ENCODE data around the gene RPS15. TPM values are rescaled to one million over a fixed set of nuclear protein-coding genes. Genes with fewer than 3 reads are reported as not detected.

RPS15 gene
- polyA plus RNA-seq, 1 donor: 1,159 TPM

DNA sequence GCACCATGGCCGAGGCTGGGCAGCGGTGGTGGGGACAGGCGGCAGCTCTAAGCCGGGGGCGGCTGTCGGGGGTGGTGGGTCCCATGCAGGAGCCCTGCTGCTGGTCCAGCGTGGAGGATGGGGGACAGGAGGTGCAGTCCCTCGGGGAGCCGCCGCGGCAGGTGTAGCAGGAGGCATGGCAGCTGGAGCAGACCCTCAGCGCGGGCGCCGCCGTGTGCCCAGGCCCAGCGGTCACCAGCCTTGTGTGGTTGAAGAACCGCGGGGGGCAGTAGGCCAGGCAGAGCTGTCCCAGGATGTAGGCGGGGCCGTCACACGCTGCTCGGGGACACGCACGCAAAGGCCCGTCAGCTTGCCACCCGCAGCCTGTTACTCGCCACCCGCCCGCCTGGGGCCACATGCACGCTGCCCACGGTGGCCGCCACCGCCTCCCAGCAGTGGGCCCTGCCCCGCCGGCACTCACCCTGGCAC, 43.7 kb downstream of the RPS15 start:
- no peak for DNase-seq (ENCODE audit: low read depth)

DNA sequence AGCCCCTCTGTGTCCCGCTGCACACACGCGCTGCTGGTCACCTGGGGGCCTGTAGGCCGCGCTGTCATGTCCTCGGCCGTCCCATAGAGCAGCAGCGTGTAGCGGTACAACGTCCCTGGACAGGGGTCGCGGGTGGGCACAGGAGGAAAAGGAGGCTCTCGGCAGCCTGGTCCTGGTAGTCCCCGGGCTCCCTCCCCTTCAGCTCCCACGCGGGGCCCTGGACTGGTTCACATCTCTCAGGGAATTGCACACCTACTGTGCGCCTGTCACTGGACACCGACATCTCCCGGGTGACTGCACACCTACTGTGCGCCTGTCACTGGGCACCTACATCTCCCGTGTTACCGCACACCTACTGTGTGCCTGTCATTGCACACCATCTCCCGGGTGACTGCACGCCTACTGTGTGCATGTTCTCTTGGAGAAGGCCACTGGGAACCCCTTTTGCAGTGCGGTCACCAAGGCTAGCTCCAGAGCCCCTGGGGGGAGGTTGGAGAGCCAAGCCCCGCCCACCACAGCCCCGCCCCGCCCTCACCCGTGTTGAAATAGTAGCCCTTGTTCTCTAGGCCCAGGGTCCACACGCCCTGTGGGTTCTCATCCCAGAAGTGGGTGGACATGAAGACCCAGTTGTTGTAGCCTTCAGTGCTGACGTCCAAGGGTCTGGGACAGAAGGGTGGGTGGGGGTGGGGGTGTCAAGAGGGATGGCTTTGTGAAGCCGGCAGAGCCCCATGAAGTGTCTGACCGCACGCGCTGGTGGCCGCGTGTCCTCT, 44.4 kb downstream of the RPS15 start:
- DNase-seq (ENCODE audit: low read depth): no peak

DNA sequence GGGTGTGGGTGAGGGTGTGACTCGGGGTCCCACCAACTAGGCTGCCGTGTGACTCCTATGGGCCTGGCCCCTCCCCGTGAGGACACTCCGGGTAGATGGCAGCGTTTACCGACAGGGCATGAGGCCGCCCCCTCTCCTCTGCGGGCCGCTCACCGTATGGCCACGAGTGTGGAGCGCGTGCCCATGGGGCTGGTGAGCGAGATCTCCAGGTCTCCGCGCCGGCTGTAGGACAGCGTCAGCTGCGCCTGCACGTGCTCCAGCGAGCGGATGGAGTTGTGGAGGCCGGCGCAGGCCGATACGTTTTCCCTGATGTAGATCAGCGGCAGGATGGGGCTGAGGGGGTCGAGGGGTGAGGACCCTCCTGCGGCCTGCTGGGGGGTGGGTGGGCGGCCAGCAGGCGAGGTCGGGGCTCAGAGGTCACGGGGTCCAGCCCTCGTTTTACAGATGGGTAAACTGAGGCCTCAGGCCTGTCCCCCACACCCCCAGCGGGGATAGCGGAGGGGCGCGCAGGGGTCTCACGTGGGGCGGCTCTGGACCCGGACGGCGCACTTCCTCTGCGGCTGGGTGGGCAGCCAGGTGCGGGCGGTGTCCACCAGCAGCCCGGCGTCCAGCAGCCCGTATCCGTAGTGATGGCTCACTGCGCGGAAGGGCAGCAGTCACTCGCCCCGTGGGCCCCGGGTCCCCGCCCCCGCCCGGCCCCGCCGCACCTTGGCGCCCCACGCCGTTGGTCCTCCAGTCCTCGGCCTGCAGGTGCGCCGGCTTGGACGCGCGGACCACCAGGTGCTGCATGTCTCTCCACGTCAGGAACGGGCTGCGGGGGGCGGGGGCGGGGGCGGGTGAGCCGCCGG, 45.2 kb downstream of the RPS15 start:
- DNase-seq (ENCODE audit: low read depth): no peak

DNA sequence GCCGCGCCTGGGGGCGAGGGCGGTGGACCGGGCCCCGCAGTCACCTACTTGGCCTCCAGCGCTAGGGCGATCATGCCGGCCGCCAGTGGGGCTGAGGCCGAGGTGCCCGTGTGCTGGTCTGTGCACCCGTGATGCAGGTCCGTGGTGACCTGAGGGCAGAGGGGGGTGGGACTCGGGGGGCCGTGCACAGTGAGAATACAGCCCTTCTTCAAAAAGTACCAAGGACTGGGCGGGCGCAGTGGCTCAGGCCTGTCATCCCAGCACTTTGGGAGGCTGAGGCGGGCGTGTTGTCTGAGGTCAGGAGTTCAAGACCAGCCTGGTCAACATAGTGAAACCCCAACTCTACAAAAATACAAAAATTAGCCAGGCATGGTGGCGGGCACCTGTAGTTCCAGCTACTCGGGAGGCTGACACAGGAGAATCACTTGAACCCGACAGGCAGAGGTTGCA, 45.8 kb downstream of the RPS15 start:
- DNase-seq (ENCODE audit: low read depth): no peak

DNA sequence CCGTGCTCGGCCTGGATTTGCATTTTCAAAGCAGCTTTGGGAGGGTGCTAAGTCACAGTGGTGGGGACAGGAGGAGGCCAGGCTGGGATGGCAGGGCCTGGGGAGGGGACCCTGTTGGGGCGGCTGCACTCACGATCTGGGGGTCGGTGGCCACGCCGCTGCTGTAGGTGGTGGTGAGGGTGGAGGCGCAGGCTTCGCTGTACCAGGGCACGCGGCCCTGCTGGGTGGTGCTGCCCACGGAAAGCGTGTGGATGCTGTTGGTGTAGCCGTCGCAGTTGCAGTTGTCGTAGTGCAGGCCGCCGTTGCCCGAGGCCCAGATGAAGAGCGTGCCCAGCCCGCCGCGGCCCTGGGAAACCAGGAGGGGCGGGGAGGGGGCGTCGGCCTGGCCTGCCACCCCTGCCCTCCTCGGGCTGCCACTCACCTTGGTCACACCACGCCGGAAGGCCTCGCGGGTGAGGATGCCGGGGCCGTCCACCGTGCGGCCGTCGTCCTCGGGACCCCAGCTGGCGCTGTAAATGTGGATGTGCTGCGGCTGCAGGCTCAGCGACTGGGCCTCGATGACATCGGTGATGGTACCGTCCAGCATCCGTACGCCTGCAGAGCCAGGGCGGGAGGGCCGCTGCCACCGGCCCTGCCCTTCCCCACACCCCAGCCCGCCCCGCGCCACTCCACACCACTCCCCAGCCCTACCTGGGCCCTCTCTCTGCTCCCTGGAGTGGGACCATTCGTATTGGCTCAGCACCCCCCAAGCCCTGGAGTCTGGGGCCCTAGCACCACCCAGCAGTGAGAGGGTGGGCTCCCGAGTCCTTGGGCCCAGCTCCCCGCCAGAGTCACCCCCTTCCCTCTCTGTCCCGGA, 48.8 kb downstream of the RPS15 start:
- DNase-seq (ENCODE audit: low read depth): no peak

DNA sequence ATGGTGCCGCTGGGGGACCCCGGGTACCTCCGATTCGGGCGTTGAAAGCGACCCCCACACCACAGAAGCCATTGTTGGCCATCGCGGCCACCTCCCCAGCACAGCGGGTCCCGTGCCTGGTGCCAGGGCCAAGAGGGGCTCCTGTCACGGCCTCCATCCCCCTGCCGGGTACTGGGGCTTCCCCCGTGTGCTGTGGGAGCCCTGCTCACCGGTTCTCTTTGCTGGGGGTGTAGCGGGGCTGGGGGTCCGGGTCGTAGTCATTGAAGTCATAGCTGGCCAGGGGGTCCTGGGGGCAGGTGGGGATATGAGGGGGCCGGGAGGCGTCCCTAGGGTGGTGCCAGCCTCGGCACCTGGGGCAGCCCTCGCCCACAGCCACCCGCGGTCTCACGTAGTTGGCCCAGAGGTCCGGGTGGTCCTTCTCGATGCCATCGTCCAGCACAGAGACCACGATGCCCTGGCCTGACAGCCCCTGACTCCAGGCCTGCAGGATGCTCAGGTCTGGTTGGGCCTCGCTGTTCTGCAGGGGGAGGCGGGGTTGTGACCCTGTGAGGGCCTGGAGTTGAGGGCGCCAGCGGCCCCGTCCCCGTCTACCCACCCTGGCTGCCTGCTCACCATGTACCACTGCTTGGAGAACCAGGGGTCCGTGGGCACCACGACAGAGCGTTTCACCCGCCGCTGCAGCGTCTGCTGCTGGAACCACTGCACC, 49.5 kb downstream of the RPS15 start:
- DNase-seq (ENCODE audit: low read depth): no peak

DNA sequence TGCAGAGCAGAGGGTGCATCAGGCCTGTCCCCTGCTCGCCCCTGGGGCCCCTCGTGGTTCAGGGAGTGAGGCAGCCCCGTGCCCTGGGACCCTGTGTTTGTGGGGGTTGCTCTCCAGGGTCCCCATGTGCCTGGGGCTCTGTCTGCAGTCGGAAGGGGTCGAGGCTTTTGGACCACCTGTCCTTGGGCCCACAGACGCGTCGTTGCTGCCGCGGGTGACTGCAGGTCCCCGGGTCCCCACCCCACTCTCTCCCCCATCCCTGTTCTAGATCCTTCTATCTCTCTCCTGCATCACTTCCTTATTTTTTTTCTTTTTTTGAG, 50.0 kb downstream of the RPS15 start:
- DNase-seq (ENCODE audit: low read depth): no peak

DNA sequence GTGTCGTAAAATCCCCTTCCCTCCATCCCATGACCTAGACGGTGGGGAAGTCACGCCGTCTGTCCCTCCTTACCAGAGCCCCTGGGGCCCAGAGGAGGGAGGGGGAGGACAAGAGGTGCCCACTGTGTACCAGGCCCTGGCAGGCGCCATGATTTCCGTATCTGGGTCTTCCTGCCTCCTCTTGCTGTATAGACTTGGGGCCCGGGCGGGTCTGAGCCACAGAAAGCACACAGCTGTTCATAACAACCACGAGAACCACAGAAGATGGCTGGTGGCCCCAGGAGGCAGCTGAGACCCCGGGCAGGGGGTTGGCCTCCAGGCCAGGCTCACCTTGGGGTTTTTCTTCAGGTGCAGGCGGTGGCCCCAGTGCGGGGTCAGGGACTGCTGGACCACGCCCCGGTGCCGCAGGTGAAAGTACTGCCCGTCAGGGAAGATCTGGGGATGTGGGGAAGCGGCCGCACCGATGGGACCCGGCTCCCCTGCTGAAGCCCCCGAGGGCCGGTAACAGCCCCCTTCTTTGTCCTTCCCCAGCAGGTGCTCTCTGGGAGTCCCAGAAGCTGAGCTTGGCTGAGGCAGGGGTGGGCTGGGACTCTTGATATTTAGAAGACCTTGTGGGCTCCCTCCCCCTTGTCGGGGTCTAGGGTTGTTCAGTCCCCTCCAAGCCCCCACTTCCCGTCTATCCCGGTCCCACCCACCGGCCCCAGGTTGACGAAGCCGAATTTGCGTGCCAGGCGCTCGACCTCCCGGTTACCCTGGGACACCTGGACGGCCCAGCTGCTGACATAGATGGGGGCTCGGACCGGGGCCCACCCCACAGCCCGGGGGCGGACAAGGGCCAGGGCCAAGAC, 51.5 kb downstream of the RPS15 start:
- DNase-seq (ENCODE audit: low read depth): no peak

Other genes with a start within 250 kb of the RPS15 start
- gene STK11, start 232.6 kb upstream of the RPS15 start, polyA plus RNA-seq (ENCODE audit: insufficient read length): 50.5 TPM
- 1.3 TPM for gene CBARP, start 200.4 kb upstream of the RPS15 start, polyA plus RNA-seq (ENCODE audit: insufficient read length)
- 167 TPM for gene ATP5F1D, start 196.6 kb upstream of the RPS15 start, polyA plus RNA-seq (ENCODE audit: insufficient read length)
- 41.7 TPM for gene MIDN, start 189.8 kb upstream of the RPS15 start, polyA plus RNA-seq (ENCODE audit: insufficient read length)
- gene CIRBP, start 169.1 kb upstream of the RPS15 start, polyA plus RNA-seq (ENCODE audit: insufficient read length): 483 TPM
- 13.7 TPM for gene FAM174C, start 162.9 kb upstream of the RPS15 start, polyA plus RNA-seq (ENCODE audit: insufficient read length)
- 1.1 TPM for gene EFNA2, start 152.5 kb upstream of the RPS15 start, polyA plus RNA-seq (ENCODE audit: insufficient read length)
- 88.5 TPM for gene NDUFS7, start 54.5 kb upstream of the RPS15 start, polyA plus RNA-seq (ENCODE audit: insufficient read length)
- 218 TPM for gene GAMT, start 36.9 kb upstream of the RPS15 start, polyA plus RNA-seq (ENCODE audit: insufficient read length)
- 66.9 TPM for gene DAZAP1, start 30.8 kb upstream of the RPS15 start, polyA plus RNA-seq (ENCODE audit: insufficient read length)
- gene APC2, start 11.7 kb downstream of the RPS15 start, polyA plus RNA-seq (ENCODE audit: insufficient read length): 0.91 TPM
- 16.5 TPM for gene C19orf25, start 40.8 kb downstream of the RPS15 start, polyA plus RNA-seq (ENCODE audit: insufficient read length)
- 1.4 TPM for gene PCSK4, start 52.0 kb downstream of the RPS15 start, polyA plus RNA-seq (ENCODE audit: insufficient read length)
- gene REEP6, start 52.8 kb downstream of the RPS15 start, polyA plus RNA-seq (ENCODE audit: insufficient read length): 1.3 TPM
- gene ADAMTSL5, start 74.6 kb downstream of the RPS15 start, polyA plus RNA-seq (ENCODE audit: insufficient read length): 16.5 TPM
- 0.20 TPM for gene PLK5, start 85.7 kb downstream of the RPS15 start, polyA plus RNA-seq (ENCODE audit: insufficient read length)
- gene MEX3D, start 129.9 kb downstream of the RPS15 start, polyA plus RNA-seq (ENCODE audit: insufficient read length): 29.4 TPM
- 62.6 TPM for gene MBD3, start 154.5 kb downstream of the RPS15 start, polyA plus RNA-seq (ENCODE audit: insufficient read length)
- 117 TPM for gene UQCR11, start 167.1 kb downstream of the RPS15 start, polyA plus RNA-seq (ENCODE audit: insufficient read length)
- 124 TPM for gene TCF3, start 214.2 kb downstream of the RPS15 start, polyA plus RNA-seq (ENCODE audit: insufficient read length)

Measured in forelimb muscle (tissue), 1 donor.